ENCODE results near the gene LRP6. TPM values are rescaled to one million over a fixed set of nuclear protein-coding genes. Genes with fewer than 3 reads are reported as not detected.

LRP6 gene
- polyA plus RNA-seq, 1 donor from 2014 or later, result 33.5 TPM

- TF ChIP-seq SMC3 (conservative IDR thresholded peaks at IDR 0.05; ENCODE audit: poor library complexity) (no peak), TAF1 (IDR thresholded peaks at IDR 0.05; ENCODE audit: low read depth) (no peak), POLR2AphosphoS5 (IDR thresholded peaks at IDR 0.05) (no peak)
- TF ChIP-seq, protein P1, sequence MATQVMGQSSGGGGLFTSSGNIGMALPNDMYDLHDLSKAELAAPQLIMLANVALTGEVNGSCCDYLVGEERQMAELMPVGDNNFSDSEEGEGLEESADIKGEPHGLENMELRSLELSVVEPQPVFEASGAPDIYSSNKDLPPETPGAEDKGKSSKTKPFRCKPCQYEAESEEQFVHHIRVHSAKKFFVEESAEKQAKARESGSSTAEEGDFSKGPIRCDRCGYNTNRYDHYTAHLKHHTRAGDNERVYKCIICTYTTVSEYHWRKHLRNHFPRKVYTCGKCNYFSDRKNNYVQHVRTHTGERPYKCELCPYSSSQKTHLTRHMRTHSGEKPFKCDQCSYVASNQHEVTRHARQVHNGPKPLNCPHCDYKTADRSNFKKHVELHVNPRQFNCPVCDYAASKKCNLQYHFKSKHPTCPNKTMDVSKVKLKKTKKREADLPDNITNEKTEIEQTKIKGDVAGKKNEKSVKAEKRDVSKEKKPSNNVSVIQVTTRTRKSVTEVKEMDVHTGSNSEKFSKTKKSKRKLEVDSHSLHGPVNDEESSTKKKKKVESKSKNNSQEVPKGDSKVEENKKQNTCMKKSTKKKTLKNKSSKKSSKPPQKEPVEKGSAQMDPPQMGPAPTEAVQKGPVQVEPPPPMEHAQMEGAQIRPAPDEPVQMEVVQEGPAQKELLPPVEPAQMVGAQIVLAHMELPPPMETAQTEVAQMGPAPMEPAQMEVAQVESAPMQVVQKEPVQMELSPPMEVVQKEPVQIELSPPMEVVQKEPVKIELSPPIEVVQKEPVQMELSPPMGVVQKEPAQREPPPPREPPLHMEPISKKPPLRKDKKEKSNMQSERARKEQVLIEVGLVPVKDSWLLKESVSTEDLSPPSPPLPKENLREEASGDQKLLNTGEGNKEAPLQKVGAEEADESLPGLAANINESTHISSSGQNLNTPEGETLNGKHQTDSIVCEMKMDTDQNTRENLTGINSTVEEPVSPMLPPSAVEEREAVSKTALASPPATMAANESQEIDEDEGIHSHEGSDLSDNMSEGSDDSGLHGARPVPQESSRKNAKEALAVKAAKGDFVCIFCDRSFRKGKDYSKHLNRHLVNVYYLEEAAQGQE (IDR thresholded peaks at IDR 0.05; ENCODE audit: borderline replicate concordance), result no peak
- Histone ChIP-seq H3K9me2 (ENCODE audit: insufficient read depth, low read length) (no peaks in the 10 kb centered on the region), H3K79me2 (replicated peaks; ENCODE audit: insufficient read depth, low read length) (no peaks in the 10 kb centered on the region), H2AFZ (ENCODE audit: low read depth, low read length) (no peak overlapping the region), H3K4me3 (ENCODE audit: low read length) (no peak overlapping the region), H3K36me3 (ENCODE audit: insufficient read depth, low read length) (peaks cover 11% of the 10 kb centered on the region), H3K27me3 (ENCODE audit: insufficient read depth, low read depth, low read length) (no peaks in the 10 kb centered on the region), H3K9ac (ENCODE audit: low read length) (no peak overlapping the region), H3K9me3 (ENCODE audit: low read length) (no peaks in the 10 kb centered on the region), H3K27ac (ENCODE audit: low read length) (no peak overlapping the region), H3F3A (ENCODE audit: insufficient read depth, low read length, poor library complexity, severe bottlenecking) (no peaks in the 10 kb centered on the region), H4K20me1 (ENCODE audit: insufficient read depth) (no peaks in the 10 kb centered on the region), H3K4me2 (ENCODE audit: low read length) (no peak overlapping the region)
Measured at GRCh38 chr12:12133785-12134184, 133.1 kb downstream of the LRP6 start.

DNA sequence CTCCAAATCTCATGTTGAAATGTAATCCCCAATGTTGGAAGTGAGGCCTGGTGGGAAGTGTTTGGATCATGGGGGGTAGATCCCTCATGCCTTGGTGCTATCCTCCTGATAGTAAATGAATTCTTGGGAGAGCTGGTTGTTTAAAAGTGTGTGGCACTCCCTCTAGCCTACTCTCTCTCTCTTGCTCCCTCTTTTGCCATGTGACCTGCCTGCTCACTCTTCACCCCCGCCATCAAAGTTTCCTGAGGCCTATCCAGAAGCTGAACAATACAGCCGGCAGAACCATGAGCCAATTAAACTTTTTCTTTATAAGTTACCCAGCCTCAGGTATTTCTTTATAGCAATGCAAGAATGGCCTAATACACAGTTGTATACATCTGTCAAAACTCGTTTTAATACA is 133.6 kb downstream of the LRP6 start:
- H3F3A ChIP-seq (ENCODE audit: insufficient read depth, low read length, poor library complexity, severe bottlenecking), result no peaks in the 10 kb centered on the region
- no peaks in the 10 kb centered on the region for H3K79me2 ChIP-seq (replicated peaks; ENCODE audit: insufficient read depth, low read length)
- H4K20me1 ChIP-seq (ENCODE audit: insufficient read depth), result no peaks in the 10 kb centered on the region
- H3K4me2 ChIP-seq (ENCODE audit: low read length), result no peak overlapping the region
- H3K9me2 ChIP-seq (ENCODE audit: insufficient read depth, low read length), result no peaks in the 10 kb centered on the region
- H3K4me3 ChIP-seq (ENCODE audit: low read length), result no peak overlapping the region
- peaks cover 11% of the 10 kb centered on the region for H3K36me3 ChIP-seq (ENCODE audit: insufficient read depth, low read length)
- H2AFZ ChIP-seq (ENCODE audit: low read depth, low read length), result no peak overlapping the region
- H3K27me3 ChIP-seq (ENCODE audit: insufficient read depth, low read depth, low read length), result no peaks in the 10 kb centered on the region
- no peak overlapping the region for H3K9ac ChIP-seq (ENCODE audit: low read length)
- no peaks in the 10 kb centered on the region for H3K9me3 ChIP-seq (ENCODE audit: low read length)
- H3K27ac ChIP-seq (ENCODE audit: low read length), result no peak overlapping the region
- TF ChIP-seq EZH2 (IDR thresholded peaks at IDR 0.05; ENCODE audit: borderline replicate concordance, insufficient read depth, low read length, poor library complexity, severe bottlenecking) (no peak), EP300 (conservative IDR thresholded peaks at IDR 0.05; ENCODE audit: poor library complexity, severe bottlenecking) (no peak), RAD21 (conservative IDR thresholded peaks at IDR 0.05) (no peak), TAF1 (IDR thresholded peaks at IDR 0.05; ENCODE audit: low read depth) (no peak), POLR2AphosphoS5 (IDR thresholded peaks at IDR 0.05) (no peak), SMC3 (conservative IDR thresholded peaks at IDR 0.05; ENCODE audit: poor library complexity) (no peak), MXI1 (conservative IDR thresholded peaks at IDR 0.05; ENCODE audit: poor library complexity, severe bottlenecking) (no peak)
- TF ChIP-seq, protein P2, sequence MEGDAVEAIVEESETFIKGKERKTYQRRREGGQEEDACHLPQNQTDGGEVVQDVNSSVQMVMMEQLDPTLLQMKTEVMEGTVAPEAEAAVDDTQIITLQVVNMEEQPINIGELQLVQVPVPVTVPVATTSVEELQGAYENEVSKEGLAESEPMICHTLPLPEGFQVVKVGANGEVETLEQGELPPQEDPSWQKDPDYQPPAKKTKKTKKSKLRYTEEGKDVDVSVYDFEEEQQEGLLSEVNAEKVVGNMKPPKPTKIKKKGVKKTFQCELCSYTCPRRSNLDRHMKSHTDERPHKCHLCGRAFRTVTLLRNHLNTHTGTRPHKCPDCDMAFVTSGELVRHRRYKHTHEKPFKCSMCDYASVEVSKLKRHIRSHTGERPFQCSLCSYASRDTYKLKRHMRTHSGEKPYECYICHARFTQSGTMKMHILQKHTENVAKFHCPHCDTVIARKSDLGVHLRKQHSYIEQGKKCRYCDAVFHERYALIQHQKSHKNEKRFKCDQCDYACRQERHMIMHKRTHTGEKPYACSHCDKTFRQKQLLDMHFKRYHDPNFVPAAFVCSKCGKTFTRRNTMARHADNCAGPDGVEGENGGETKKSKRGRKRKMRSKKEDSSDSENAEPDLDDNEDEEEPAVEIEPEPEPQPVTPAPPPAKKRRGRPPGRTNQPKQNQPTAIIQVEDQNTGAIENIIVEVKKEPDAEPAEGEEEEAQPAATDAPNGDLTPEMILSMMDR (IDR thresholded peaks at IDR 0.05; ENCODE audit: poor library complexity, severe bottlenecking), result no peak
- TF ChIP-seq, protein P1 (IDR thresholded peaks at IDR 0.05; ENCODE audit: borderline replicate concordance), result no peak
